Heart left ventricle (tissue), 13 donors: Measurements from ENCODE around the gene SORCS2.

Source experiments
- CTCF ChIP-seq, 12 donors: fragments of 200-600 bp; sonication (generic) in 4 of 12; IDR thresholded peaks; one replicate each; pipeline versions ENCODE4 v1.5.0 to v1.8.0; 2018 to 2022; ENCODE audit warnings: antibody characterized with exemption in 12 of 12, mild to moderate bottlenecking in 5 of 12
- POLR2A ChIP-seq, 2 donors: fragments of 450-650 bp; IDR thresholded peaks; one replicate each; pipeline ENCODE4 v1.6.1; 2017; ENCODE audit warnings: antibody characterized with exemption in 2 of 2, mild to moderate bottlenecking in 2 of 2, moderate library complexity in 2 of 2
- donor health status: ischemic (EF 13 %, LVEDD 7.1; RV severe dilation, severe dysfunction).
- donor health status: DM: no; HTN: yes; CAD: no.
- donor health status: DM: no; HTN: no; CAD: no.
- donor health status: ischemic (EF 25% LVEDD 6.9; RV normal size, moderate dysfunction).
- donor health status: ischemic (EF 25% LVEDD 5.7; RV mildly dilated, moderate dysfunction).
- donor health status: ischemic (EF 35%, LVEDD 5.7; RV mildly dilated, moderate dysfunction).
- donor health status: nonischemic (EF 11% LVEDD 7.7; RV severe dilation, severe dysfunction).
- donor health status: DM: yes; HTN: yes; CAD: no.
- donor health status: PGD.
- donor health status: ischemic (EF 29% LVEDD 5.4; RV normal size, mild dysfunction).
- donor health status: nonischemic (EF 23%, LVEDD 6.1; RV moderate dilation, normal function).

- no peak for TF ChIP-seq POLR2A (IDR thresholded peaks at IDR 0.05)
- TF ChIP-seq CTCF (IDR thresholded peaks at IDR 0.05): no peak
These were observed 4.4 kb downstream of the SORCS2 start for GRCh38 chr4:7196736-7197135.
